Esophagus muscularis mucosa (tissue), 3 donors: ENCODE data around the gene MPP1.

Experiments
- CTCF ChIP-seq, 3 experiments: fragments of 200-600 bp in 2 of 3; fragments of 450-650 bp in 1 of 3; sonication (generic) in 2 of 3; IDR thresholded peaks; one replicate each; pipeline ENCODE4 v1.5.1; 2017 to 2019; ENCODE audit warnings: antibody characterized with exemption in 3 of 3, mild to moderate bottlenecking in 2 of 3, moderate library complexity in 1 of 3
- POLR2A ChIP-seq: fragments of 450-650 bp; IDR thresholded peaks from one replicate; pipeline ENCODE4 v1.6.1; 2017; ENCODE audit warnings: antibody characterized with exemption, moderate library complexity, mild to moderate bottlenecking, low read depth

GRCh38 chrX:154761977-154762536, 43.2 kb downstream of the MPP1 start:
- no peak for TF ChIP-seq POLR2A
- no peak for TF ChIP-seq CTCF (IDR thresholded peaks at IDR 0.05)
